ENCODE data around the gene UBE2E2.

GRCh38 chr3:23277688-23278087 lies 74.6 kb downstream of the UBE2E2 start:
- TF ChIP-seq CTCF (conservative IDR thresholded peaks at IDR 0.05; ENCODE audit: low read length) = no peak
- TF ChIP-seq EZH2phosphoT487 (IDR thresholded peaks at IDR 0.05; ENCODE audit: borderline replicate concordance) = no peak
